Neural progenitor cell (in vitro differentiated cells): ENCODE results near the gene PRKCE. TPM values are rescaled to one million over a fixed set of nuclear protein-coding genes. Genes with fewer than 3 reads are reported as not detected.
"Not testable (repeated sequence)": the region's sequence is repeated elsewhere in the genome, so short reads cannot be mapped to it uniquely, and the experiment has no call there.

ENCODE experiments used
- DNase-seq: peaks from one replicate; pipeline ENCODE4 v3.0.0-alpha.2; 2016; ENCODE audit warnings: low spot score
- H2AFZ ChIP-seq: fragments of 200-600 bp; sonication (generic); replicated peaks from 2 replicates; pipeline ENCODE4 v1.6.1; 2016; ENCODE audit warnings: antibody characterized with exemption
- H3F3A ChIP-seq: fragments of 200-600 bp; sonication (generic); 2 replicates; pipeline ENCODE4 v1.6.1; 2016; ENCODE audit warnings: antibody characterized with exemption, low read depth
- H3K27ac ChIP-seq: fragments of 200-600 bp; sonication (generic); 2 replicates; pipeline ENCODE4 v1.5.1; 2016; ENCODE audit warnings: mild to moderate bottlenecking
- H3K27me3 ChIP-seq: fragments of 200-600 bp; sonication (generic); 2 replicates; pipeline ENCODE4 v1.6.1; 2016; ENCODE audit warnings: mild to moderate bottlenecking, moderate library complexity
- H3K36me3 ChIP-seq: fragments of 200-600 bp; sonication (generic); 2 replicates; pipeline ENCODE4 v1.5.1; 2016
- H3K4me1 ChIP-seq: fragments of 200-600 bp; sonication (generic); 2 replicates; pipeline ENCODE4 v1.6.1; 2016; ENCODE audit warnings: mixed run types
- H3K4me2 ChIP-seq: fragments of 200-600 bp; sonication (generic); 2 replicates; pipeline ENCODE4 v1.6.1; 2016
- H3K4me3 ChIP-seq: fragments of 200-600 bp; sonication (generic); 2 replicates; pipeline ENCODE4 v1.5.1; 2016
- H3K79me2 ChIP-seq: fragments of 200-600 bp; sonication (generic); 2 replicates; pipeline ENCODE4 v1.6.1; 2016; ENCODE audit warnings: low read depth
- H3K9ac ChIP-seq: fragments of 200-600 bp; sonication (generic); 2 replicates; pipeline ENCODE4 v1.6.1; 2016
- H3K9me3 ChIP-seq: fragments of 200-600 bp; sonication (generic); 2 replicates; pipeline ENCODE4 v1.5.1; 2016; ENCODE audit warnings: low read depth
- H4K20me1 ChIP-seq: fragments of 200-600 bp; sonication (generic); 2 replicates; pipeline ENCODE4 v1.6.1; 2016; ENCODE audit warnings: low read depth
- H3K27ac Mint-ChIP-seq: 3 replicates; pipeline ENCODE4 v1.8.0; 2021; ENCODE audit warnings: mixed read lengths
- H3K27me3 Mint-ChIP-seq: 2 replicates; pipeline ENCODE4 v1.8.0; 2022; ENCODE audit warnings: low read depth, mild to moderate bottlenecking, inconsistent platforms, moderate library complexity, mixed read lengths; ENCODE audit not compliant: insufficient read depth
- H3K36me3 Mint-ChIP-seq: 3 replicates; pipeline ENCODE4 v1.8.0; 2021; ENCODE audit warnings: mixed read lengths
- H3K4me1 Mint-ChIP-seq: 3 replicates; pipeline ENCODE4 v1.8.0; 2021; ENCODE audit warnings: mixed read lengths
- H3K4me3 Mint-ChIP-seq: 3 replicates; pipeline ENCODE4 v1.8.0; 2021; ENCODE audit warnings: mild to moderate bottlenecking, moderate library complexity, mixed read lengths
- H3K9me3 Mint-ChIP-seq: 3 replicates; pipeline ENCODE4 v1.8.0; 2020; ENCODE audit warnings: mixed read lengths
- EZH2 ChIP-seq: fragments of 200-600 bp; sonication (generic); IDR thresholded peaks from 2 replicates; pipeline ENCODE4 v1.6.1; 2017; ENCODE audit warnings: antibody characterized with exemption, mild to moderate bottlenecking, moderate library complexity
- EZH2phosphoT487 ChIP-seq: fragments of 200-600 bp; sonication (generic); IDR thresholded peaks from 2 replicates; pipeline ENCODE4 v1.6.1; 2017; ENCODE audit warnings: antibody characterized with exemption
- total RNA-seq: library from RNA; depleted of rRNA; stranded (reverse); fragments of >200 nt; gene quantifications from 2 replicates; pipeline ENCODE4 v1.2.3, GENCODE V29; 2015; ENCODE audit warnings: low replicate concordance
- TF ChIP-seq, protein P1 (sequence below): fragments of 200-600 bp; sonication (generic); IDR thresholded peaks from 2 replicates; pipeline ENCODE4 v1.5.1; 2017; ENCODE audit warnings: antibody characterized with exemption, mild to moderate bottlenecking

Gene PRKCE
- total RNA-seq, 1 donor from 2014 or later = 4.1 TPM

DNA sequence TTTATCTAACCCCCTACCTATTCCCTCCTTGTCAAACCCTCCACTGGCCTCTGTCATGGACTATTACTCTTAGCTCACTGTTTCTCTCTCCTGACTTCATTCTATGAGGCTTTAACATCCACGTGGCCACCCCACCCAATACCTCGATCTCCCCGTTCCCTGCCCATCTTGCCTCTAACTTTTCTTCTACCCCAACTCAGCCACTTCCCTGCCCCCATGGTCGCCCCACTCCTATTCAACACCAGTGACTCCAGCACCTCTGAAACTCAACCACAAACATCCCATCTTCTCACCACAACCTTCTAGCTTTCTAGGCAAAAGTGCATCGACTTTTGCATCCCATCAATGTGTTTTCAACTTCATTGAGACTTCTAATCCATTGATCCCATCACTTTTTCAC, 551.5 kb downstream of the PRKCE start:
- no peaks in the 10 kb centered on the region for H3K4me1 ChIP-seq

DNA sequence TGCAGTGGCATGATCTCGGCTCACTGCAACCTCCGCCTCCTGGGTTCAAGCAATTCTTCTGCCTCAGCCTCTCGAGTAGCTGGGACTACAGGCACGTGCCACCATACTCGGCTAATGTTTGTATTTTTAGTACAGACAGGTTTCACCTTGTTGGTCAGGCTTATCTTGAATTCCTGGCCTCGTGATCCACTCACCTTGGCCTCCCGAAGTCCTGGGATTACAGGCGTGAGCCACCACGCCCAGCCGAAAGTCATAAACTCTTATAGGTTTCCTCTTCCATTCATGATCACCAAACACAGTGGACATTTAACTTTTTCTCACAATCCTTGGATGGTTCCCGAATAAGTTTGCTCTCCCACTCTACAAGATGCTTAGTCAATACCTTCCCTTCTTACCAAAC, 552.2 kb downstream of the PRKCE start:
- DNase-seq, H3K27ac ChIP-seq, H3K27me3 Mint-ChIP-seq, H3K9me3 ChIP-seq, H3K4me3 ChIP-seq, H3K4me2 ChIP-seq, H3K36me3 Mint-ChIP-seq, H3K4me3 Mint-ChIP-seq, H3K79me2 ChIP-seq, H4K20me1 ChIP-seq, H3K9ac ChIP-seq, H2AFZ ChIP-seq, H3K27me3 ChIP-seq, H3K4me1 Mint-ChIP-seq, H3F3A ChIP-seq, H3K36me3 ChIP-seq, H3K27ac Mint-ChIP-seq, H3K4me1 ChIP-seq: not testable (repeated sequence)
- H3K9me3 Mint-ChIP-seq = peaks cover 14% of the 10 kb centered on the region

More for the DNA sequence above, 551.5 kb downstream of the PRKCE start:
- Mint-ChIP-seq H3K4me3 (no peak overlapping the region), H3K4me1 (no peaks in the 10 kb centered on the region), H3K27ac (no peak overlapping the region), H3K27me3 (no peaks in the 10 kb centered on the region), H3K9me3 (peaks cover 11% of the 10 kb centered on the region), H3K36me3 (no peaks in the 10 kb centered on the region)
- Histone ChIP-seq H3K36me3 (no peaks in the 10 kb centered on the region), H3K27ac (no peak overlapping the region), H3F3A (no peaks in the 10 kb centered on the region), H2AFZ (no peak overlapping the region), H4K20me1 (no peaks in the 10 kb centered on the region), H3K27me3 (no peaks in the 10 kb centered on the region), H3K9ac (no peak overlapping the region), H3K79me2 (no peaks in the 10 kb centered on the region), H3K4me2 (no peak overlapping the region), H3K4me3 (no peak overlapping the region), H3K9me3 (no peaks in the 10 kb centered on the region)
- TF ChIP-seq, protein P1, sequence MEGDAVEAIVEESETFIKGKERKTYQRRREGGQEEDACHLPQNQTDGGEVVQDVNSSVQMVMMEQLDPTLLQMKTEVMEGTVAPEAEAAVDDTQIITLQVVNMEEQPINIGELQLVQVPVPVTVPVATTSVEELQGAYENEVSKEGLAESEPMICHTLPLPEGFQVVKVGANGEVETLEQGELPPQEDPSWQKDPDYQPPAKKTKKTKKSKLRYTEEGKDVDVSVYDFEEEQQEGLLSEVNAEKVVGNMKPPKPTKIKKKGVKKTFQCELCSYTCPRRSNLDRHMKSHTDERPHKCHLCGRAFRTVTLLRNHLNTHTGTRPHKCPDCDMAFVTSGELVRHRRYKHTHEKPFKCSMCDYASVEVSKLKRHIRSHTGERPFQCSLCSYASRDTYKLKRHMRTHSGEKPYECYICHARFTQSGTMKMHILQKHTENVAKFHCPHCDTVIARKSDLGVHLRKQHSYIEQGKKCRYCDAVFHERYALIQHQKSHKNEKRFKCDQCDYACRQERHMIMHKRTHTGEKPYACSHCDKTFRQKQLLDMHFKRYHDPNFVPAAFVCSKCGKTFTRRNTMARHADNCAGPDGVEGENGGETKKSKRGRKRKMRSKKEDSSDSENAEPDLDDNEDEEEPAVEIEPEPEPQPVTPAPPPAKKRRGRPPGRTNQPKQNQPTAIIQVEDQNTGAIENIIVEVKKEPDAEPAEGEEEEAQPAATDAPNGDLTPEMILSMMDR = no peak
- no peak for TF ChIP-seq EZH2phosphoT487
- TF ChIP-seq EZH2 = no peak
- DNase-seq = no peak

DNA sequence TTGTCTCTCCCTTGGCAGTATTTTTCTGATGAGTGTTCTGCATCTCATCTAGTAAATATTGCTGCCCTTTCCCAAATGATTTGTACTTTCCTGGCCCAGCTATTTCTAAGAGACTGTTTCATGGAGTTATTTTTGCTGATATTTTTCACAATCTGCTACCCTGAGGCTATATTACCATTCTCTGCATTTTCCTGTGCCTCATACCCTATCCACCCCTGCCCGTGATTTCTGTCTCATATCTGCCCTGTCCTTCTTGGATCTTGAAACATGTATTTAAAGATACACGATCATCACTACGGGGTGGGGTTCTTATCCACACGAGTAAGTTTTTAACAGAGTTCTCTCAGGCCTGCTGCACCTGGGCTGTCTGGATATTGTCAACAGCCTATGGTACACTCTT, 556.1 kb downstream of the PRKCE start:
- no peak overlapping the region for H2AFZ ChIP-seq
- no peak overlapping the region for H3K9ac ChIP-seq
- peaks cover 14% of the 10 kb centered on the region for H3K9me3 Mint-ChIP-seq
- H3K27me3 ChIP-seq = no peaks in the 10 kb centered on the region
- DNase-seq = no peak
- H3F3A ChIP-seq = no peaks in the 10 kb centered on the region
- no peaks in the 10 kb centered on the region for H3K36me3 Mint-ChIP-seq
- no peaks in the 10 kb centered on the region for H3K4me1 ChIP-seq
- no peaks in the 10 kb centered on the region for H3K79me2 ChIP-seq
- no peak overlapping the region for H3K4me3 Mint-ChIP-seq
- no peak overlapping the region for H3K27ac Mint-ChIP-seq
- H3K9me3 ChIP-seq = no peaks in the 10 kb centered on the region
- H3K4me2 ChIP-seq = no peak overlapping the region
- H3K27me3 Mint-ChIP-seq = peaks cover 2% of the 10 kb centered on the region
- TF ChIP-seq EZH2phosphoT487 = no peak
- TF ChIP-seq, protein P1 = no peak
- TF ChIP-seq EZH2 = no peak
- no peaks in the 10 kb centered on the region for H4K20me1 ChIP-seq
- no peaks in the 10 kb centered on the region for H3K36me3 ChIP-seq
- no peak overlapping the region for H3K4me3 ChIP-seq
- no peaks in the 10 kb centered on the region for H3K4me1 Mint-ChIP-seq
- H3K27ac ChIP-seq = no peak overlapping the region

DNA sequence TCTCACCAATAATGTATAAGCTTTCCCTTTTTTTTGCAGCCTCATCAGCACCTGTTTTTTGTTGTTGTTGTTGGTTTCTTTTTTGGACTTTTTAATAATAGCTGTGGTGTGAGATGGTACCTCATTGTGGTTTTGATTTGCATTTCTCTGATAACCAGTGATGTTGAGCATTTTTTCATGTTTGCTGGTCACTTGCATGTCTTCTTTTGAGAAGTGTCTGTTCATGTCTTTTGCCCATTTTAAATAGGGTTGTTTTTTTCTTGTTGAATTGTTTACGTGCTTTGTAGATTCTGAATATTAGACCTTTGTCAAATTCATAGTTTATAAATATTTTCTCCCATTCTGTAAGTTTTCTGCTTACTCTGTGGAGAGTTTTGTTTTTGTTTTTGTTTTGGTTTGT, 557.3 kb downstream of the PRKCE start:
- Histone ChIP-seq H3K27ac (no peak overlapping the region), H3K4me1 (no peaks in the 10 kb centered on the region), H2AFZ (no peak overlapping the region), H4K20me1 (no peaks in the 10 kb centered on the region), H3K9me3 (no peaks in the 10 kb centered on the region), H3K79me2 (no peaks in the 10 kb centered on the region), H3K4me2 (no peak overlapping the region), H3K27me3 (no peaks in the 10 kb centered on the region), H3F3A (no peaks in the 10 kb centered on the region), H3K36me3 (no peaks in the 10 kb centered on the region), H3K9ac (no peak overlapping the region), H3K4me3 (no peak overlapping the region)
- Mint-ChIP-seq H3K36me3 (no peaks in the 10 kb centered on the region), H3K9me3 (peaks cover 11% of the 10 kb centered on the region), H3K4me3 (no peak overlapping the region), H3K4me1 (no peaks in the 10 kb centered on the region), H3K27me3 (peaks cover 2% of the 10 kb centered on the region), H3K27ac (no peak overlapping the region)
- no peak for DNase-seq
- no peak for TF ChIP-seq EZH2
